Tibial artery (tissue), 4 donors: ENCODE data around the gene NR3C2.

Experiments used
- DNase-seq, 2 donors: peaks; one replicate each; pipeline ENCODE4 v3.0.0-alpha.2; 2019
- H3K27ac ChIP-seq, 2 donors: fragments of 200-600 bp; sonication (generic) in 1 of 2; 1 replicate in 1 of 2; 2 replicates in 1 of 2; pipeline ENCODE4 v1.5.1; 2018 to 2019; ENCODE audit warnings: mild to moderate bottlenecking in 1 of 2
- H3K27me3 ChIP-seq, 2 donors: fragments of 200-600 bp; sonication (generic) in 1 of 2; one replicate each; pipeline versions ENCODE4 v1.5.1 to v1.6.0; 2016 to 2019
- H3K36me3 ChIP-seq, 3 donors: fragments of 200-600 bp; sonication (generic) in 2 of 3; one replicate each; pipeline ENCODE4 v1.5.1; 2016 to 2019; ENCODE audit warnings: mild to moderate bottlenecking in 2 of 3
- H3K4me1 ChIP-seq, 4 donors: fragments of 200-600 bp; sonication (generic) in 2 of 4; 1 replicate in 3 of 4; 2 replicates in 1 of 4; pipeline ENCODE4 v1.5.1; 2016 to 2019
- H3K4me3 ChIP-seq, 2 donors: fragments of 200-600 bp; sonication (generic) in 1 of 2; 1 replicate in 1 of 2; 2 replicates in 1 of 2; pipeline ENCODE4 v1.5.1; 2018 to 2019; ENCODE audit warnings: mild to moderate bottlenecking in 2 of 2
- H3K9me3 ChIP-seq, 3 donors: fragments of 200-600 bp; sonication (generic) in 1 of 3; one replicate each; pipeline ENCODE4 v1.5.1; 2016 to 2019
- intact Hi-C: fragments of 100-400 bp; cut with DNase I; formaldehyde crosslinking; loops from one replicate; pipeline ENCODE4 v1.15.0; 2023; ENCODE audit warnings: low total_unique reads
- TF ChIP-seq, protein P1 (sequence below), 2 experiments: fragments of 200-600 bp in 1 of 2; fragments of 450-650 bp in 1 of 2; IDR thresholded peaks; one replicate each; pipeline ENCODE4 v1.5.1; 2017 to 2019; ENCODE audit warnings: antibody characterized with exemption in 2 of 2, mild to moderate bottlenecking in 1 of 2, moderate library complexity in 1 of 2

NR3C2 gene

DNA sequence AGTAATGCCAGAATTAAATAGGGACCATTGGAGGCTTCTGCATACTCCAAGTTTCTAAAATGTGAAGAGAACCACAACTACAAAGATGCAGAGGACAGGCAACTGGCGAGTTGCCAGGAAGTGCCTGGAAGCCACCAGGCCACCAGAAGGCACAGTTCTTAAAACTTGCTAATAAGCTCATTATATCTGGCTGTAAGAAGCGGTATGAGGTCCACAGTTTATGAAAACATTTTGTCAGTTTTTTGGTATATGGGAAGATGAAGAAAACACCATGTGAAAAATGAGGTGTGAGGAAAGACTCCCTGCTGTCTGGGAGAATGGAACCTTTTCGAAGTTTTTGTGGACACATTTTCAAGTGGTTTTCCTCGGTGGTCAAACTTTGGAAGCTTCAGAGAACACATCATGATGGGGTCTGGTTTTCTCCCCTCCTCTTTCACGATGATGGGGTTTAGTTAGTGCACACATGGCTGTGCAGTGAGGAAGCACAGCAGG lies 202.7 kb downstream of the NR3C2 start:
- Histone ChIP-seq H3K36me3 (no peaks in the 10 kb centered on the region), H3K27ac (no peak overlapping the region), H3K27me3 (no peaks in the 10 kb centered on the region), H3K9me3 (no peaks in the 10 kb centered on the region), H3K4me3 (no peak overlapping the region), H3K4me1 (peaks cover 0 to 4% (median 0%) of the 10 kb centered on the region in 4 donors)
- DNase-seq = no peak
- intact Hi-C loops = no loop called here
- TF ChIP-seq, protein P1, sequence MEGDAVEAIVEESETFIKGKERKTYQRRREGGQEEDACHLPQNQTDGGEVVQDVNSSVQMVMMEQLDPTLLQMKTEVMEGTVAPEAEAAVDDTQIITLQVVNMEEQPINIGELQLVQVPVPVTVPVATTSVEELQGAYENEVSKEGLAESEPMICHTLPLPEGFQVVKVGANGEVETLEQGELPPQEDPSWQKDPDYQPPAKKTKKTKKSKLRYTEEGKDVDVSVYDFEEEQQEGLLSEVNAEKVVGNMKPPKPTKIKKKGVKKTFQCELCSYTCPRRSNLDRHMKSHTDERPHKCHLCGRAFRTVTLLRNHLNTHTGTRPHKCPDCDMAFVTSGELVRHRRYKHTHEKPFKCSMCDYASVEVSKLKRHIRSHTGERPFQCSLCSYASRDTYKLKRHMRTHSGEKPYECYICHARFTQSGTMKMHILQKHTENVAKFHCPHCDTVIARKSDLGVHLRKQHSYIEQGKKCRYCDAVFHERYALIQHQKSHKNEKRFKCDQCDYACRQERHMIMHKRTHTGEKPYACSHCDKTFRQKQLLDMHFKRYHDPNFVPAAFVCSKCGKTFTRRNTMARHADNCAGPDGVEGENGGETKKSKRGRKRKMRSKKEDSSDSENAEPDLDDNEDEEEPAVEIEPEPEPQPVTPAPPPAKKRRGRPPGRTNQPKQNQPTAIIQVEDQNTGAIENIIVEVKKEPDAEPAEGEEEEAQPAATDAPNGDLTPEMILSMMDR (IDR thresholded peaks at IDR 0.05) = no peak

DNA sequence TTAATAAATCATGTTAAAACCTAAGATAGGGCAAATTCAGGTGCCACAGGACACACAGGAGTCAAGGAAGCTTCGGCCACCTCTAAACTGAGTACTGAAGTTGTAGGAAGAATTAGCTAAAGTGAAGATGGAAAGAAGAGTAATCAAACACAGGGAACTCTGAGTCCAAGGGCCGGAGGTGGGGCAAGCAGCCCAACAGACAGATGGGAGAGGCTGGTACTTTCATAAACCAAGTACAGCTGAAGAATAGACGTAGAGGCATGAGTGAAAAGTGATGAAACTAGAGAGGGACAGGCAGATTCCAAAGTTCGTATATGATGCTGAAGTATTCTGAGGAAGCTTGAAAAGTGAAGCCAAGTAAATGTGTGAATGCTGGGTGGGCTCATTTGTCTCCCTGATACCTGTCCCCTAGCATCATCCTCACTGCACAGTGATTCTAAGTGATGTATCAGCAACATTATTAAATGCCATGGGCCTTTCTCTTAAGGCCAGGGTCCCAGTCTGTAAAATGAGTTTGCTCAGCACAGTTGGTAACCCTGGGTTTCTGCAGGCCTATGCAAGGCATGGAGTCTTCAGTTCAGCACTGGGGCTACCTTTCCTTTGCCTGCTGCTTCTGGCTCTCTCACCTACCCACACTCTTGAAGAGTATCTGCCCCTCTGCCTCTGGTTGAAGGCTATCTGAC lies 203.3 kb downstream of the NR3C2 start:
- Histone ChIP-seq H3K27me3 (no peaks in the 10 kb centered on the region), H3K27ac (no peak overlapping the region), H3K9me3 (no peaks in the 10 kb centered on the region), H3K4me1 (peaks cover 0 to 4% (median 0%) of the 10 kb centered on the region in 4 donors), H3K4me3 (no peak overlapping the region), H3K36me3 (no peaks in the 10 kb centered on the region)
- TF ChIP-seq, protein P1 (IDR thresholded peaks at IDR 0.05) = no peak
- DNase-seq = no peak
- intact Hi-C loops = no loop called here

DNA sequence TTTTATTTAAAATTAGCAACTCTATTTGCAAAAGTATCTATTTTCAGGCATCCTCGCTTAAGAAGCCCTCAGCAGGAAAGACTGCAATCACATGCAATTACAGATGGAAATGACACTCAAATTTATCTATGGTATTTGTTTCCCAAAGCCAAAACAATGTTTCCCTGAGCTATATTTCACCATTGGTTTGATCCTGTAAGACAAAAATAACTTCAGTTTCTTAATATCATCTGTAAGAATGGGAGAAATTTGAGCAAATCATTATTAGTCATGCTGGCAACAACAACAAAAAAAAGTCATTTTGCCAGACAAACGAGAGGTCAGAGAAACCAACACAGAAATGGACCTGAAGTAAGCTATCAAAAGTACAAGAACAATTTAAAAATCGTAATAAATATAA lies 204.1 kb downstream of the NR3C2 start:
- TF ChIP-seq, protein P1 (IDR thresholded peaks at IDR 0.05) = no peak
- Histone ChIP-seq H3K36me3 (no peaks in the 10 kb centered on the region), H3K4me3 (no peak overlapping the region), H3K27ac (no peak overlapping the region), H3K9me3 (no peaks in the 10 kb centered on the region), H3K4me1 (peaks cover 0 to 4% (median 0%) of the 10 kb centered on the region in 4 donors), H3K27me3 (no peaks in the 10 kb centered on the region)
- DNase-seq = no peak
- intact Hi-C loops = no loop called here

DNA sequence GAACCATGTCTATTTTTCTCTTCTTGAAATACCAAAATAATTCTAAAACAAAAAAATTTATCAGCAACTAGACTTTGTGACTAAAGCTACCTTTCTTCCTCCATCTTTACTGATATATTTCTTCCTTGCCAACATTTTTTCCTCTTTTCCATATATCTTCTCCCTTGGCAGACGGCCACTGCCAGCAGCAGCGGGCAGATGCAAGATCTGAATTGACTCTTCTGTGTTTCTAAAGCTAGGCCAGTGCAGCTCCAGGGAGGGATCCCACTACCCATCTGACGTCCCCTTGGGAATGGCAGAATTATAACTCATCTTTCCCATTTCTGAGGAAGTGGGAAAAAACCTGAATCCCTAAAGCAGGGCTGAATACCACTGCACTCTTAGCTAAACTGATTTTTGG lies 206.4 kb downstream of the NR3C2 start:
- H3K4me3 ChIP-seq = no peak overlapping the region
- DNase-seq = no peak
- peaks cover 0 to 4% (median 0%) of the 10 kb centered on the region in 4 donors for H3K4me1 ChIP-seq
- H3K27me3 ChIP-seq = no peaks in the 10 kb centered on the region
- peaks cover 0 to 6% (median 0%) of the 10 kb centered on the region in 3 donors for H3K9me3 ChIP-seq
- no peaks in the 10 kb centered on the region for H3K36me3 ChIP-seq
- intact Hi-C loops = no loop called here
- no peak overlapping the region for H3K27ac ChIP-seq
- TF ChIP-seq, protein P1 (IDR thresholded peaks at IDR 0.05) = no peak

DNA sequence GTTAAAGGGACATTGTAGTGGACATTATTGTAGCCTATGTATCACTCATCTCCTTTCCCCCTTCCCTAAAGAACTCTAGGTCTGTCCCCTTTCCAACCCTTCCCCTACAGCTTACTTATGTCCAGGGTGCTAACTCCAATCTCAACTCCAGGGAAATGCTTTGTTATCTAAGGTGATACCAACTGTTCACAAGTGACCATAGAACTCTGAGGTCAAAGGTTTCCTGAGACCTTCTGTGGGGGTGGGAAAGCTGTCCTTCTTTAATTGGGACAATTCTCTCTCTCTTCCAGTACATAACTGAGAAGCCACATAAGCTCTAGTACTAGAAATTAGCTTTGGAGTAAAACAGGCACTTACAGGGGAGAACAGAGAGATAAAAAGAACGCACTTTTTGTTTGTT lies 212.4 kb downstream of the NR3C2 start:
- Histone ChIP-seq H3K27me3 (no peaks in the 10 kb centered on the region), H3K4me1 (peaks cover 0 to 22% (median 4%) of the 10 kb centered on the region in 4 donors), H3K27ac (no peak overlapping the region), H3K9me3 (peaks cover 0 to 6% (median 0%) of the 10 kb centered on the region in 3 donors), H3K4me3 (no peak overlapping the region), H3K36me3 (no peaks in the 10 kb centered on the region)
- TF ChIP-seq, protein P1 (IDR thresholded peaks at IDR 0.05) = no peak
- DNase-seq = no peak
- intact Hi-C loops = no loop called here
